A549 (cell line): Measurements from ENCODE around the gene PHF23.

ENCODE experiments used
- CEBPB ChIP-seq, 2 experiments: fragments of >200 bp in 1 of 2; sonication (Bioruptor Twin) in 1 of 2; formaldehyde crosslinking in 1 of 2; IDR thresholded peaks; 2 replicates each; pipeline ENCODE4 v1.6.1; 2012 to 2016
- CTCF ChIP-seq: fragments of >200 bp; sonication (Bioruptor Twin); formaldehyde crosslinking; IDR thresholded peaks from 3 replicates; pipeline ENCODE4 v1.5.1; 2016
- EP300 ChIP-seq, 2 experiments: fragments of >200 bp; sonication (Bioruptor Twin); formaldehyde crosslinking; IDR thresholded peaks; 2 replicates in 1 of 2; 3 replicates in 1 of 2; pipeline ENCODE4 v1.6.1; 2016 to 2017
- FOSL2 ChIP-seq, 2 experiments: fragments of 450-650 bp in 1 of 2; fragments of >200 bp in 1 of 2; sonication (Bioruptor Twin) in 1 of 2; formaldehyde crosslinking; IDR thresholded peaks; 2 replicates each; pipeline versions ENCODE4 v1.5.0 to v1.6.1; 2016 to 2020; ENCODE audit warnings: mild to moderate bottlenecking in 1 of 2, moderate library complexity in 1 of 2
- POLR2A ChIP-seq: IDR thresholded peaks from 2 replicates; pipeline ENCODE4 v1.6.1; 2012; ENCODE audit warnings: mild to moderate bottlenecking, low read length
- SMC3 ChIP-seq: fragments of >200 bp; sonication (Bioruptor Twin); formaldehyde crosslinking; IDR thresholded peaks from 3 replicates; pipeline ENCODE4 v1.6.1; 2018; ENCODE audit warnings: inconsistent platforms
- TF ChIP-seq, protein P1 (sequence below): fragments of 250-450 bp; sonication (Bioruptor Pico); IDR thresholded peaks from 2 replicates; pipeline ENCODE4 v1.5.0; 2021; ENCODE audit warnings: mild to moderate bottlenecking, moderate library complexity, borderline replicate concordance

DNA sequence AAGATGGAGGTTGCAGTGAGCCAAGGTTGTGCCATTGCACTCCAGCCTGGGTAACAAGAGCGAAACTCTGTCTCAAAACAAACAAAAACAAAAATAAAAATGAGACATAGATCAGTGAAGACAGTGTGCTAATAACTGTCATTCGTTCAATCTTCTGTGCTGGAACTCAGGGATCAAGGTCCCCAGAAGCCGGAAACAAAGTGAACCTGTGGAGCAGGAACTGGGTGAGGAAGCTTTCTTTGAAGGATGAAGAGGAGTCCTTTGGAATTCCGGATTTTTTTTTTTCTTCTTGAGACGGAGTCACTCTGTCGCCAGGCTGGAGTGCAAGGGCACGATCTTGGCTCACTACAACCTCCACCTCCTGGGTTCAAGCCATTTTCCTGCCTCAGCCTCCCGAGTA is 40.2 kb upstream of the PHF23 start:
- TF ChIP-seq FOSL2 (IDR thresholded peaks at IDR 0.05), result no peak
- no peak for TF ChIP-seq FOSL2 (CRISPR knock-in tag; IDR thresholded peaks at IDR 0.05)
- no peak for TF ChIP-seq POLR2A
- no peak for TF ChIP-seq CTCF
- TF ChIP-seq CEBPB (IDR thresholded peaks at IDR 0.05), result no peak
- no peak for TF ChIP-seq SMC3
- no peak for TF ChIP-seq EP300 (IDR thresholded peaks at IDR 0.05)
- TF ChIP-seq, protein P1, sequence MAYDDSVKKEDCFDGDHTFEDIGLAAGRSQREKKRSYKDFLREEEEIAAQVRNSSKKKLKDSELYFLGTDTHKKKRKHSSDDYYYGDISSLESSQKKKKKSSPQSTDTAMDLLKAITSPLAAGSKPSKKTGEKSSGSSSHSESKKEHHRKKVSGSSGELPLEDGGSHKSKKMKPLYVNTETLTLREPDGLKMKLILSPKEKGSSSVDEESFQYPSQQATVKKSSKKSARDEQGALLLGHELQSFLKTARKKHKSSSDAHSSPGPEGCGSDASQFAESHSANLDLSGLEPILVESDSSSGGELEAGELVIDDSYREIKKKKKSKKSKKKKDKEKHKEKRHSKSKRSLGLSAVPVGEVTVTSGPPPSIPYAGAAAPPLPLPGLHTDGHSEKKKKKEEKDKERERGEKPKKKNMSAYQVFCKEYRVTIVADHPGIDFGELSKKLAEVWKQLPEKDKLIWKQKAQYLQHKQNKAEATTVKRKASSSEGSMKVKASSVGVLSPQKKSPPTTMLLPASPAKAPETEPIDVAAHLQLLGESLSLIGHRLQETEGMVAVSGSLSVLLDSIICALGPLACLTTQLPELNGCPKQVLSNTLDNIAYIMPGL (CRISPR knock-in tag), result no peak
